Activated CD8-positive, alpha-beta memory T cell treated with anti-CD3 and anti-CD28 coated beads for 36 hours (primary cell): ENCODE data around the gene TNRC18. TPM values are rescaled to one million over a fixed set of nuclear protein-coding genes. Genes with fewer than 3 reads are reported as not detected.

Experiments used
- CTCF ChIA-PET: fragments of 350-600 bp; sonication (Branson Sonifier 250); formaldehyde crosslinking; loops from one replicate; lab custom pipeline; 2021; ENCODE audit warnings: antibody characterized with exemption; lab: Charles Lee
- POLR2A ChIA-PET: fragments of 350-600 bp; sonication (Branson Sonifier 250); formaldehyde crosslinking; loops from one replicate; lab custom pipeline; 2021; ENCODE audit warnings: antibody characterized with exemption; lab: Charles Lee
- total RNA-seq, 2 experiments: library from RNA; stranded (reverse); gene quantifications; one replicate each; pipeline ENCODE4 v1.2.3, GENCODE V29; 2021

TNRC18 gene
- total RNA-seq, 2 experiments from 2014 or later: 42.4 to 44.2 TPM

GRCh38 chr7:5393328-5393727, 30.3 kb downstream of the TNRC18 start:
- POLR2A ChIA-PET: no interaction called here
- CTCF ChIA-PET: interaction anchor here (1.3 kb wide), 1 partner anchor 27 kb away, joined by 3 read pairs; no protein-coding TSS in a partner anchor

GRCh38 chr7:5390918-5391317, 32.7 kb downstream of the TNRC18 start:
- CTCF ChIA-PET: interaction anchor here (1.0 to 1.1 kb wide), 2 partner anchors 14 to 167 kb away, joined by 3 read pairs; no protein-coding TSS in a partner anchor
- POLR2A ChIA-PET: interaction anchor here (0.5 kb wide), 1 partner anchor 410 kb away, joined by 3 read pairs; no protein-coding TSS in a partner anchor

- ChIA-PET POLR2A (no interaction called here), CTCF (no interaction called here)
These were observed 34.7 kb downstream of the TNRC18 start for GRCh38 chr7:5388905-5389433.

GRCh38 chr7:5388273-5388901, 35.2 kb downstream of the TNRC18 start:
- CTCF ChIA-PET: no interaction called here
- POLR2A ChIA-PET: no interaction called here

GRCh38 chr7:5387711-5388245, 35.9 kb downstream of the TNRC18 start:
- ChIA-PET POLR2A (no interaction called here), CTCF (no interaction called here)

GRCh38 chr7:5384618-5385017, 39.0 kb downstream of the TNRC18 start:
- ChIA-PET CTCF (no interaction called here), POLR2A (interaction anchor here (0.5 kb wide), 1 partner anchor 299 kb away, joined by 6 read pairs; no protein-coding TSS in a partner anchor)

GRCh38 chr7:5383314-5384098, 40.1 kb downstream of the TNRC18 start:
- CTCF ChIA-PET: interaction anchor here (0.8 kb wide), 1 partner anchor 13 kb away, joined by 3 read pairs; no protein-coding TSS in a partner anchor

GRCh38 chr7:5382281-5382892, 41.2 kb downstream of the TNRC18 start:
- ChIA-PET CTCF (interaction anchor here (0.8 kb wide), 1 partner anchor 14 kb away, joined by 3 read pairs; no protein-coding TSS in a partner anchor), POLR2A (no interaction called here)

More at GRCh38 chr7:5383314-5384098, 40.1 kb downstream of the TNRC18 start:
- POLR2A ChIA-PET: interaction anchor here (0.5 kb wide), 1 partner anchor 140 kb away, joined by 3 read pairs; no protein-coding TSS in a partner anchor

GRCh38 chr7:5381071-5381772, 42.4 kb downstream of the TNRC18 start:
- CTCF ChIA-PET: interaction anchor here (1.3 kb wide), 1 partner anchor 40 kb away, joined by 4 read pairs; no protein-coding TSS in a partner anchor
- POLR2A ChIA-PET: no interaction called here

GRCh38 chr7:5380350-5381070, 43.1 kb downstream of the TNRC18 start:
- CTCF ChIA-PET: interaction anchor here (1.3 kb wide), 1 partner anchor 41 kb away, joined by 4 read pairs; no protein-coding TSS in a partner anchor
- POLR2A ChIA-PET: no interaction called here

GRCh38 chr7:5379546-5379945, 44.1 kb downstream of the TNRC18 start:
- POLR2A ChIA-PET: no interaction called here
- CTCF ChIA-PET: interaction anchor here (1.3 kb wide), 1 partner anchor 42 kb away, joined by 4 read pairs; no protein-coding TSS in a partner anchor

- POLR2A ChIA-PET: no interaction called here
- CTCF ChIA-PET: no interaction called here
These were observed 45.8 kb downstream of the TNRC18 start for GRCh38 chr7:5377816-5378215.

GRCh38 chr7:5377279-5377678, 46.4 kb downstream of the TNRC18 start:
- ChIA-PET CTCF (no interaction called here), POLR2A (no interaction called here)

- POLR2A ChIA-PET: no interaction called here
- CTCF ChIA-PET: interaction anchor here (0.6 to 1.1 kb wide), 3 partner anchors 10 to 22 kb away, joined by 3 to 8 read pairs (median 3); no protein-coding TSS in a partner anchor
These were observed 47.7 kb downstream of the TNRC18 start for GRCh38 chr7:5375925-5376324.

GRCh38 chr7:5374464-5374863, 49.2 kb downstream of the TNRC18 start:
- CTCF ChIA-PET: interaction anchor here (1.6 kb wide), 1 partner anchor 11 kb away, joined by 4 read pairs; no protein-coding TSS in a partner anchor
- POLR2A ChIA-PET: no interaction called here

- ChIA-PET CTCF (interaction anchor here (0.6 to 1.6 kb wide), 2 partner anchors 10 to 58 kb away, joined by 3 to 4 read pairs; no protein-coding TSS in a partner anchor), POLR2A (interaction anchor here (0.5 kb wide), 1 partner anchor 48 kb away, joined by 3 read pairs; no protein-coding TSS in a partner anchor)
These were observed 50.3 kb downstream of the TNRC18 start for GRCh38 chr7:5373300-5373699.
